Measurements from ENCODE around the gene RAMP1.

DNA sequence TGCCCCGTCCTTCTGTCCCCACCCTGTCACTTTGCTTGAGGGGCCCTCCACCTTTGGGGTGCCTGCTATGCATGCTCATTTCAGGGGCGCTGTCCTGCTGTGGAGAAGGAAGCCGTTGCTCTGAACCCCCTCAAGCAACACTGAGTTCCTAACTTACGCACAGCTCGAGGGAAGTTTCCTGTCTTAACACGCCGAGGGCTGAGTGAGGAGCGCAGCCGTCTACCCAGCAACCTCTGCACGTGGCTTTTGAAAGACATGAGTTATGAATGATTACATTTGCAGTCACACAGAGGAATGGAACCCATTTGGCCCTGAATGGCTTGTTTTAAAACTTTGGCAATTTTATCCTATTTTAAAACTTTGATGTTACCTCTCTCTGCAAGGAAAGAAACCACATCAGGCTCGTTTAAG, 14.0 kb downstream of the RAMP1 start:
- TF ChIP-seq, protein P1, sequence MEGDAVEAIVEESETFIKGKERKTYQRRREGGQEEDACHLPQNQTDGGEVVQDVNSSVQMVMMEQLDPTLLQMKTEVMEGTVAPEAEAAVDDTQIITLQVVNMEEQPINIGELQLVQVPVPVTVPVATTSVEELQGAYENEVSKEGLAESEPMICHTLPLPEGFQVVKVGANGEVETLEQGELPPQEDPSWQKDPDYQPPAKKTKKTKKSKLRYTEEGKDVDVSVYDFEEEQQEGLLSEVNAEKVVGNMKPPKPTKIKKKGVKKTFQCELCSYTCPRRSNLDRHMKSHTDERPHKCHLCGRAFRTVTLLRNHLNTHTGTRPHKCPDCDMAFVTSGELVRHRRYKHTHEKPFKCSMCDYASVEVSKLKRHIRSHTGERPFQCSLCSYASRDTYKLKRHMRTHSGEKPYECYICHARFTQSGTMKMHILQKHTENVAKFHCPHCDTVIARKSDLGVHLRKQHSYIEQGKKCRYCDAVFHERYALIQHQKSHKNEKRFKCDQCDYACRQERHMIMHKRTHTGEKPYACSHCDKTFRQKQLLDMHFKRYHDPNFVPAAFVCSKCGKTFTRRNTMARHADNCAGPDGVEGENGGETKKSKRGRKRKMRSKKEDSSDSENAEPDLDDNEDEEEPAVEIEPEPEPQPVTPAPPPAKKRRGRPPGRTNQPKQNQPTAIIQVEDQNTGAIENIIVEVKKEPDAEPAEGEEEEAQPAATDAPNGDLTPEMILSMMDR (conservative IDR thresholded peaks at IDR 0.05; ENCODE audit: low read length): no peak
- no peak for TF ChIP-seq EZH2phosphoT487 (IDR thresholded peaks at IDR 0.05; ENCODE audit: borderline replicate concordance)
